IMR-90 (cell line): ENCODE measurements around the gene SOX6. TPM values are rescaled to one million over a fixed set of nuclear protein-coding genes. Genes with fewer than 3 reads are reported as not detected.

Experiments used
- ATAC-seq: fragments of 200-7000 bp; cut with Tn5 transposase; 2 replicates; pipeline ENCODE4 v1.9.1; 2020; ENCODE audit warnings: low read depth, mild to moderate bottlenecking, moderate library complexity
- BruUV-seq: library from RNA; stranded (reverse); fragments of 400-500 nt; replicated peaks from 2 replicates; lab custom pipeline; 2021; lab: Mats Ljungman, UMichigan
- CTCF ChIA-PET: fragments of 300-600 bp; formaldehyde crosslinking; extraction: SDS; loops from one replicate; lab custom pipeline; 2021; ENCODE audit warnings: antibody characterized with exemption; lab: Yijun Ruan, JAX
- POLR2A ChIA-PET: fragments of 300-600 bp; sonication (Branson Sonifier 250); formaldehyde crosslinking; loops from one replicate; lab custom pipeline; 2022; ENCODE audit warnings: antibody characterized with exemption; ENCODE audit not compliant: unreplicated experiment; lab: Charles Lee
- DNase-seq: peaks from one replicate; pipeline ENCODE4 v3.0.0; 2013
- H2AFZ ChIP-seq: replicated peaks from 2 replicates; pipeline ENCODE3; 2013; ENCODE audit warnings: low read length, mild to moderate bottlenecking; ENCODE audit not compliant: poor library complexity
- H2AK5ac ChIP-seq: 2 replicates; pipeline ENCODE4 v1.6.1; 2013; ENCODE audit warnings: low read depth, low read length, inconsistent platforms
- H2AK9ac ChIP-seq: replicated peaks from 2 replicates; pipeline ENCODE3; 2013; ENCODE audit warnings: mild to moderate bottlenecking, low read depth, low read length, moderate library complexity; ENCODE audit not compliant: poor library complexity
- H2BK120ac ChIP-seq: 2 replicates; pipeline ENCODE4 v1.6.1; 2013; ENCODE audit warnings: low read depth, low read length, inconsistent platforms
- H2BK15ac ChIP-seq: 3 replicates; pipeline ENCODE4 v1.6.1; 2013; ENCODE audit warnings: low read depth, low read length, inconsistent platforms
- H2BK20ac ChIP-seq: 2 replicates; pipeline ENCODE4 v1.6.1; 2013; ENCODE audit warnings: low read depth, mild to moderate bottlenecking, inconsistent platforms, low read length, moderate library complexity
- H2BK5ac ChIP-seq: 2 replicates; pipeline ENCODE4 v1.6.1; 2013; ENCODE audit warnings: mild to moderate bottlenecking, low read depth, low read length, inconsistent platforms; ENCODE audit not compliant: poor library complexity, severe bottlenecking
- H3K14ac ChIP-seq: replicated peaks from 2 replicates; pipeline ENCODE4 v1.6.1; 2013; ENCODE audit warnings: low read depth, low read length, inconsistent platforms
- H3K18ac ChIP-seq: 2 replicates; pipeline ENCODE4 v1.6.1; 2013; ENCODE audit warnings: low read depth, low read length, control low read depth
- H3K23ac ChIP-seq: 2 replicates; pipeline ENCODE4 v1.6.1; 2013; ENCODE audit warnings: low read depth, low read length, inconsistent platforms
- H3K27ac ChIP-seq: 2 replicates; pipeline ENCODE4 v1.5.1; 2013; ENCODE audit warnings: mild to moderate bottlenecking, control low read depth, low read length; ENCODE audit not compliant: insufficient read depth
- H3K27me3 ChIP-seq: 2 replicates; pipeline ENCODE4 v1.6.1; 2013; ENCODE audit warnings: low read length; ENCODE audit not compliant: control insufficient read depth, insufficient read depth
- H3K36me3 ChIP-seq: 2 replicates; pipeline ENCODE4 v1.6.1; 2013; ENCODE audit warnings: low read length, mixed read lengths; ENCODE audit not compliant: control insufficient read depth, insufficient read depth
- H3K4ac ChIP-seq: 2 replicates; pipeline ENCODE4 v1.6.1; 2013; ENCODE audit warnings: low read depth, low read length, inconsistent platforms
- H3K4me1 ChIP-seq: 2 replicates; pipeline ENCODE4 v1.6.1; 2013; ENCODE audit warnings: low read length, mixed read lengths; ENCODE audit not compliant: control insufficient read depth, insufficient read depth
- H3K4me2 ChIP-seq: 2 replicates; pipeline ENCODE4 v1.6.1; 2013; ENCODE audit warnings: low read depth, mild to moderate bottlenecking, control low read depth, low read length, moderate library complexity
- H3K4me3 ChIP-seq: 2 replicates; pipeline ENCODE4 v1.5.1; 2013; ENCODE audit warnings: low read depth, mild to moderate bottlenecking, control low read depth, low read length, moderate library complexity; ENCODE audit not compliant: insufficient read depth
- H3K56ac ChIP-seq: 2 replicates; pipeline ENCODE4 v1.6.1; 2013; ENCODE audit warnings: low read length, inconsistent platforms; ENCODE audit not compliant: insufficient read depth; ENCODE audit errors: extremely low read depth
- H3K79me1 ChIP-seq, 2 experiments: 2 replicates each; pipeline ENCODE4 v1.6.1; 2013; ENCODE audit warnings: low read length in 2 of 2, inconsistent platforms in 1 of 2, low read depth in 1 of 2
- H3K9ac ChIP-seq: 2 replicates; pipeline ENCODE4 v1.6.1; 2013; ENCODE audit warnings: low read depth, low read length, control low read depth
- H3K9me1 ChIP-seq: 2 replicates; pipeline ENCODE4 v1.6.1; 2013; ENCODE audit warnings: low read length, inconsistent platforms; ENCODE audit not compliant: insufficient read depth
- H3K9me3 ChIP-seq: 2 replicates; pipeline ENCODE4 v1.6.1; 2013; ENCODE audit warnings: low read length; ENCODE audit not compliant: control insufficient read depth, insufficient read depth
- H4K20me1 ChIP-seq: 2 replicates; pipeline ENCODE4 v1.6.1; 2013; ENCODE audit warnings: low read length, inconsistent platforms; ENCODE audit not compliant: insufficient read depth
- H4K5ac ChIP-seq: 2 replicates; pipeline ENCODE4 v1.6.1; 2013; ENCODE audit warnings: mild to moderate bottlenecking, low read depth, low read length, control low read depth
- H4K8ac ChIP-seq, 2 experiments: 2 replicates each; pipeline ENCODE4 v1.6.1; 2013; ENCODE audit warnings: low read depth in 2 of 2, low read length in 2 of 2, control low read depth in 1 of 2, inconsistent platforms in 1 of 2
- H4K91ac ChIP-seq: 2 replicates; pipeline ENCODE4 v1.6.1; 2013; ENCODE audit warnings: low read depth, low read length, inconsistent platforms; ENCODE audit not compliant: insufficient read depth
- BHLHE40 ChIP-seq: fragments of 150-350 bp; IDR thresholded peaks from 2 replicates; pipeline ENCODE4 v1.6.1; 2016; ENCODE audit warnings: mild to moderate bottlenecking, low read depth, low read length
- CEBPB ChIP-seq: IDR thresholded peaks from 2 replicates; pipeline ENCODE4 v1.6.1; 2012; ENCODE audit warnings: low read depth, low read length, improper control_type of control experiment
- FOS ChIP-seq: fragments of 150-350 bp; IDR thresholded peaks from 2 replicates; pipeline ENCODE4 v1.6.1; 2016; ENCODE audit warnings: low read depth, low read length
- MAFK ChIP-seq: IDR thresholded peaks from 2 replicates; pipeline ENCODE4 v1.6.1; 2012; ENCODE audit warnings: low read depth, low read length, improper control_type of control experiment
- MXI1 ChIP-seq: IDR thresholded peaks from 2 replicates; pipeline ENCODE4 v1.6.1; 2012; ENCODE audit warnings: low read depth, mild to moderate bottlenecking, low read length, moderate library complexity, borderline replicate concordance
- NFE2L2 ChIP-seq: fragments of 150-350 bp; IDR thresholded peaks from 2 replicates; pipeline ENCODE4 v1.6.1; 2016; ENCODE audit warnings: low read depth, mild to moderate bottlenecking, low read length
- RFX5 ChIP-seq: IDR thresholded peaks from 2 replicates; pipeline ENCODE4 v1.8.0; 2012; ENCODE audit warnings: low read depth, mild to moderate bottlenecking, low read length, moderate library complexity
- WGBS, 2 experiments: methylation state at CpG; one replicate each; pipeline versions ENCODE4 v1.1.5 to v1.1.7; 2013; ENCODE audit warnings: missing lambda C conversion rate in 2 of 2; ENCODE audit not compliant: insufficient read length in 1 of 2; ENCODE audit errors: extremely low coverage in 2 of 2; 5-methylcytosine and 5-hydroxymethylcytosine counted together
- dilution Hi-C: fragments of 300-500 bp; cut with HindIII; formaldehyde crosslinking; loops from one replicate; pipeline ENCODE4 v1.14.3; 2018; ENCODE audit warnings: low sequenced_read_pairs; ENCODE audit not compliant: unreplicated experiment
- in situ Hi-C: fragments of 300-500 bp; cut with MboI; formaldehyde crosslinking; loops from 3 replicates; pipeline ENCODE4 v1.14.3; 2019; ENCODE audit warnings: low sequenced_read_pairs, inconsistent platforms, mixed read lengths
- intact Hi-C: fragments of 100-400 bp; cut with micrococcal nuclease; formaldehyde crosslinking; loops from 2 replicates; pipeline ENCODE4 v1.10.0; 2022
- polyA plus RNA-seq, 3 experiments: library from polyadenylated mRNA; depleted of rRNA; stranded (reverse); fragments of >200 nt; gene quantifications; 2 replicates each; pipeline ENCODE4 v1.2.3, GENCODE V29; 2012; ENCODE audit warnings: low replicate concordance in 1 of 3
- total RNA-seq: library from RNA; depleted of rRNA; stranded (reverse); fragments of >200 nt; gene quantifications from 2 replicates; pipeline ENCODE4 v1.2.3, GENCODE V29; 2012
- TF ChIP-seq, protein P1 (sequence below): conservative IDR thresholded peaks from 2 replicates; pipeline ENCODE4 v1.5.1; 2012; ENCODE audit warnings: mild to moderate bottlenecking, low read depth, low read length, improper control_type of control experiment

SOX6 gene
- total and polyA plus RNA-seq, 2 of the 4 experiments (the other 2 are of a cell fraction), result 1.7 to 7.7 TPM

DNA sequence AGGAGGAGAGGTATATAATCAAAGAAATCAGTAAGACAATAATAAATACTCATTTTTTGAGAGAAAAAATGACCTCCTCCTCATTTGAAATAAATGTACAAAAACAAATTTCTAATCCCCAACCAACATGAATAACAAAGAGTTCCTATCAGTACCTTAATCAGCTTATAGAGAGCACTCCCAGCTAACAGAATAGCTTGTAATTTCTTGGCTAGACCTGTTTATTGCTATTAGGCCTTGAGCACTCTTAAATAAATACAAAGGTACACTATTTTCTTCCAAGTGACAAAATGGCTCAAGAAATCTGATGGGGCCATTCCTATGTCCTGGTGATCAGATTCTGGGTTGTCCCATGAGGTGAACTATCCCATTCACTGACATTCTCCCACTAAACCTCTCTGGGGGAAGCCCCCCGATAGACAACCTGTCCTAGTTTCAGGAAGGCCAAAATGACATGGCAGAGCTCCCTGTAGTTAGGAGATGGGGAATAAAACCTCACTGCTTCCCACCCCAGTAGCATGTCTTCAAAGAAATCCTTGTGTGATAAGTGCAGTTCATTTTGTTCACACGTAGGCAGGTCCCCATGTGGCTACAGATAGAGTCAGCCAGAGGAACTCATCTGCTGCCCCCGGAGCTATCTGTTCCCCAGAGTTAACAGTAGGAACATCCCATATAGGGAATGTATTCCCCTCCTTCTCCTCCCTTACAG lies 385.7 kb downstream of the SOX6 start:
- Histone ChIP-seq H2AFZ (peak overlapping the region; percentile 5), H2BK5ac (peak overlapping the region; percentile 92), H3K4ac (peak overlapping the region; percentile 77), H4K8ac (peak overlapping the region in 1 of 2 experiments; percentile 66; a peak in 2 of 4 replicates), H2BK120ac (peak overlapping the region; percentile 85), H3K27ac (peak overlapping the region; percentile 69; the same call in 1 of the 2 replicates), H4K20me1 (no peaks in the 10 kb centered on the region), H3K56ac (no peak overlapping the region), H4K5ac (peak overlapping the region; percentile 67), H3K27me3 (no peaks in the 10 kb centered on the region), H3K4me3 (no peak overlapping the region), H2BK15ac (peak overlapping the region; percentile 23; the same call in 2 of the 3 replicates), H3K9me3 (no peaks in the 10 kb centered on the region), H3K14ac (peak overlapping the region; percentile 80), H3K36me3 (peaks cover 2% of the 10 kb centered on the region; the same call in 1 of the 2 replicates), H3K79me1 (no peaks in the 10 kb centered on the region; a peak in 1 of 4 replicates), H3K18ac (peak overlapping the region; percentile 86), H3K4me2 (peak overlapping the region; percentile 82; the same call in 1 of the 2 replicates), H2AK9ac (peak overlapping the region; percentile 71), H2BK20ac (peak overlapping the region; percentile 41), H3K4me1 (peaks cover 11% of the 10 kb centered on the region), H3K9me1 (no peaks in the 10 kb centered on the region; the same call in 1 of the 2 replicates), H3K9ac (0 out of 2 replicates have a peak overlapping the region, but pooled peaks have one; percentile 60), H3K23ac (peak overlapping the region; percentile 53; the same call in 1 of the 2 replicates), H4K91ac (peak overlapping the region; percentile 44), H2AK5ac (peak overlapping the region; percentile 91)
- WGBS, 2 experiments, result no CpG with 5 or more reads among the region's 3 CpGs
- intact Hi-C loops, result no loop called here
- ChIA-PET POLR2A (no interaction called here), CTCF (interaction anchor here (1.7 kb wide), 1 partner anchor 31 kb away, joined by 4 read pairs; no protein-coding TSS in a partner anchor)
- ATAC-seq (no peak), DNase-seq (no peak)
- no TSS peak for BruUV-seq
- TF ChIP-seq MXI1 (no peak), NFE2L2 (no peak), BHLHE40 (no peak), FOS (no peak), MAFK (no peak), CEBPB (no peak), RFX5 (no peak)
- TF ChIP-seq, protein P1, sequence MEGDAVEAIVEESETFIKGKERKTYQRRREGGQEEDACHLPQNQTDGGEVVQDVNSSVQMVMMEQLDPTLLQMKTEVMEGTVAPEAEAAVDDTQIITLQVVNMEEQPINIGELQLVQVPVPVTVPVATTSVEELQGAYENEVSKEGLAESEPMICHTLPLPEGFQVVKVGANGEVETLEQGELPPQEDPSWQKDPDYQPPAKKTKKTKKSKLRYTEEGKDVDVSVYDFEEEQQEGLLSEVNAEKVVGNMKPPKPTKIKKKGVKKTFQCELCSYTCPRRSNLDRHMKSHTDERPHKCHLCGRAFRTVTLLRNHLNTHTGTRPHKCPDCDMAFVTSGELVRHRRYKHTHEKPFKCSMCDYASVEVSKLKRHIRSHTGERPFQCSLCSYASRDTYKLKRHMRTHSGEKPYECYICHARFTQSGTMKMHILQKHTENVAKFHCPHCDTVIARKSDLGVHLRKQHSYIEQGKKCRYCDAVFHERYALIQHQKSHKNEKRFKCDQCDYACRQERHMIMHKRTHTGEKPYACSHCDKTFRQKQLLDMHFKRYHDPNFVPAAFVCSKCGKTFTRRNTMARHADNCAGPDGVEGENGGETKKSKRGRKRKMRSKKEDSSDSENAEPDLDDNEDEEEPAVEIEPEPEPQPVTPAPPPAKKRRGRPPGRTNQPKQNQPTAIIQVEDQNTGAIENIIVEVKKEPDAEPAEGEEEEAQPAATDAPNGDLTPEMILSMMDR, result no peak
- dilution Hi-C loops, result no loop called here
- in situ Hi-C loops, result no loop called here
